Left ventricle myocardium inferior (tissue), 1 donor: Measurements from ENCODE around the gene TPSAB1. TPM values are rescaled to one million over a fixed set of nuclear protein-coding genes. Genes with fewer than 3 reads are reported as not detected.
"Not testable (repeated sequence)": the region's sequence is repeated elsewhere in the genome, so short reads cannot be mapped to it uniquely, and the experiment has no call there.

ENCODE experiments used
- DNase-seq: peaks from one replicate; pipeline ENCODE4 v3.0.0-alpha.2; 2020
- H3K27ac ChIP-seq: fragments of 200-600 bp; replicated peaks from 2 replicates; pipeline ENCODE4 v1.8.0; 2021
- H3K27me3 ChIP-seq: fragments of 200-600 bp; 2 replicates; pipeline ENCODE4 v1.8.0; 2021; ENCODE audit warnings: low read depth
- H3K36me3 ChIP-seq: fragments of 200-600 bp; 2 replicates; pipeline ENCODE4 v1.8.0; 2021
- H3K4me1 ChIP-seq: fragments of 200-600 bp; 2 replicates; pipeline ENCODE4 v1.8.0; 2021
- H3K4me3 ChIP-seq: fragments of 200-600 bp; 2 replicates; pipeline ENCODE4 v1.8.0; 2021; ENCODE audit warnings: mild to moderate bottlenecking, moderate library complexity
- H3K9me3 ChIP-seq: fragments of 200-600 bp; replicated peaks from 2 replicates; pipeline ENCODE4 v1.8.0; 2021
- intact Hi-C: fragments of 100-400 bp; cut with micrococcal nuclease; formaldehyde crosslinking; loops from one replicate; pipeline ENCODE4 v1.11.0; 2022
- total RNA-seq: library from RNA; stranded (reverse); fragmentation: NEBNext Ultra II Directional; extraction: Animal tissue kit (Norgen Biotek cat#: 25700); gene quantifications from one replicate; pipeline ENCODE4 v1.2.1, GENCODE V29; 2021
- TF ChIP-seq, protein P1 (sequence below): fragments of 200-600 bp; IDR thresholded peaks from 2 replicates; pipeline ENCODE4 v1.8.0; 2021; ENCODE audit warnings: antibody characterized with exemption, mild to moderate bottlenecking, borderline replicate concordance
- donor health status: DM: no; HTN: yes; CAD: no; lungs with severe emphysema.

TPSAB1 gene
- total RNA-seq, 1 donor from 2014 or later = 3.6 TPM

DNA sequence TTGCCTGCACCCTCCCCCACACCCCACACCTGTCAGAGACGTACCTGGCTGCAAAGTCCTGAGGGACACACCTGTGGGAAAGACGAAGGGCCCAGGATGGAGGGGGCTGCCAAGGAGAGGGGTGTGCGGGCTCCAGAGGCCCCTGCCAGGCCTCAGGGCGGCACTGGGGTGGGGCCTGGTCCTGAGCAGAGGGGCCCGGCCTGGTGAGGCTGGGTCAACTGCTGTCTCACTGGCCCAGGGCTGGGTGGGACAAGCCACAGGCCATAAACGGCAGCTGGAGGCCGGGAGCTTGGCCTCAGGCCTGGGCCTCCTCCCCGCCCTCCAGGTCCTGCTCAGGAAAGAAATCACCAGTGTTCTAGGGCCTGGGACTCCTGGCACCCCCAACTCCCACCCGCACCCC is 15.9 kb upstream of the TPSAB1 start:
- Histone ChIP-seq H3K36me3 (no peaks in the 10 kb centered on the region), H3K27me3 (peaks cover 5% of the 10 kb centered on the region), H3K9me3 (no peaks in the 10 kb centered on the region), H3K4me3 (no peak overlapping the region), H3K27ac (no peak overlapping the region), H3K4me1 (no peaks in the 10 kb centered on the region)
- TF ChIP-seq, protein P1, sequence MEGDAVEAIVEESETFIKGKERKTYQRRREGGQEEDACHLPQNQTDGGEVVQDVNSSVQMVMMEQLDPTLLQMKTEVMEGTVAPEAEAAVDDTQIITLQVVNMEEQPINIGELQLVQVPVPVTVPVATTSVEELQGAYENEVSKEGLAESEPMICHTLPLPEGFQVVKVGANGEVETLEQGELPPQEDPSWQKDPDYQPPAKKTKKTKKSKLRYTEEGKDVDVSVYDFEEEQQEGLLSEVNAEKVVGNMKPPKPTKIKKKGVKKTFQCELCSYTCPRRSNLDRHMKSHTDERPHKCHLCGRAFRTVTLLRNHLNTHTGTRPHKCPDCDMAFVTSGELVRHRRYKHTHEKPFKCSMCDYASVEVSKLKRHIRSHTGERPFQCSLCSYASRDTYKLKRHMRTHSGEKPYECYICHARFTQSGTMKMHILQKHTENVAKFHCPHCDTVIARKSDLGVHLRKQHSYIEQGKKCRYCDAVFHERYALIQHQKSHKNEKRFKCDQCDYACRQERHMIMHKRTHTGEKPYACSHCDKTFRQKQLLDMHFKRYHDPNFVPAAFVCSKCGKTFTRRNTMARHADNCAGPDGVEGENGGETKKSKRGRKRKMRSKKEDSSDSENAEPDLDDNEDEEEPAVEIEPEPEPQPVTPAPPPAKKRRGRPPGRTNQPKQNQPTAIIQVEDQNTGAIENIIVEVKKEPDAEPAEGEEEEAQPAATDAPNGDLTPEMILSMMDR = no peak
- DNase-seq = no peak
- intact Hi-C loops = no loop called here

- intact Hi-C loops = no loop called here
- no peak for DNase-seq
- H3K27ac ChIP-seq = no peak within 1 kb of the TSS
Observed at GRCh38 chr16:1225051-1225451, 15.5 kb upstream of the TPSAB1 start, which contains the start of gene TPSG1. Gene TPSG1, minus strand, starts transcription at chr16:1225268. Its CDS starts 16 bp downstream, at chr16:1225252.

DNA sequence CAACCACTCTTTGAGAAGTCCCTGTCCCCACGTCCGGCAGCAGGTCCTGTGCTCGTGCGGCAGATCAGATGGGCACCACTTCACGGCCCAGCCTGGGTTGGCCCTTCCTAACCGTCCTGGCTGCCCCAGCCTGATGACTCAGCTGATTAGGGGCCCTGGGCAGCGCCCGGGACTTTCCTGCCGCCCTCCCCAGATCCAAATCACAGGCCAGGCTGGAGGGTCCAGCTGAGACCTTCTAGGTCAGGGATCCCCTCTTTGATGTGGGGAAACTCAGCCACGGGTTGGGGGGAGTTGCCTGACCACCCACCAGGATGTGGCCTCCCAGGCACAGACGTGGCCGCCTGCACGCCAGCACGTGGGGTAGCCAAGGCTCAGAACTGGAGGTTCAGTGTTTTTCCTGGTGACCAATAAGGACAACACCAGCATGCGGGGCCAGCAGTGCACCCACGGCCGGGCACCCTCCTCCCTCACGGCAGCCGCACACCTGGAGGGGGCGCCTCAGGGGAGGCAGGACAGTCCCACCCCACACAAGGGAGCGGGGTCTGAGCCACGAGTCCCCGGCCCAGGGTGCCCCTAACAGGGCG is 14.7 kb upstream of the TPSAB1 start:
- H3K27me3 ChIP-seq, H3K27ac ChIP-seq, intact Hi-C loops, H3K4me1 ChIP-seq, DNase-seq, H3K4me3 ChIP-seq, H3K36me3 ChIP-seq, H3K9me3 ChIP-seq: not testable (repeated sequence)

More at GRCh38 chr16:1225051-1225451, 15.5 kb upstream of the TPSAB1 start, which contains the start of gene TPSG1:
- no peaks in the 10 kb centered on the region for H3K9me3 ChIP-seq
- no peak within 1 kb of the TSS for H3K4me3 ChIP-seq
- no peaks in the 10 kb centered on the region for H3K36me3 ChIP-seq
- peaks cover 5% of the 10 kb centered on the region for H3K27me3 ChIP-seq
- TF ChIP-seq, protein P1 = no peak
- no peaks in the 10 kb centered on the region for H3K4me1 ChIP-seq

DNA sequence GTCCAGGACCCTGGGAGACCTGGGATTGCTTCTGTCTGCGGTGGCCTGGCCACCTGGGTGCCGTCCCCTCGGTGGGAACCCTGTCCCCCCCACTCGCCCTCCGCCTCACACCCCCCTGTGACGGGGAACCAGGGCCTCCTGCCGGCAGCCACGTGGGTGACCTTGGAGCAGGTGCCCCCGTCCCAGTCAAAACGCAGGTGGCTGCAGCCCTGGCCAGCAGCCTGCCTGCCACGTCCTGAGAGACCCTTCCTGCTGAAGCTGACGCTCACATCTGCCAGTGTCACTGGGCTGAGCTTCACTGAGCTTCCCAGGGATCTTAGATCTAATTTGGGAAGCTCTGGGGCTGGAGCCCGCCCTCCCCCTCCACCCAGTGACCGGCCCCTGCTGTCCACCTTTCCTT is 13.8 kb upstream of the TPSAB1 start:
- H3K4me1 ChIP-seq, DNase-seq, H3K9me3 ChIP-seq, H3K27ac ChIP-seq, H3K36me3 ChIP-seq, H3K27me3 ChIP-seq, intact Hi-C loops, H3K4me3 ChIP-seq: not testable (repeated sequence)

- H3K27me3 ChIP-seq, H3K4me3 ChIP-seq, H3K36me3 ChIP-seq, intact Hi-C loops, DNase-seq, H3K27ac ChIP-seq, H3K9me3 ChIP-seq, H3K4me1 ChIP-seq: not testable (repeated sequence)
Observed at GRCh38 chr16:1228227-1228626, 12.3 kb upstream of the TPSAB1 start.

- H3K27ac ChIP-seq, H3K9me3 ChIP-seq, H3K4me3 ChIP-seq, intact Hi-C loops, DNase-seq, H3K4me1 ChIP-seq, H3K27me3 ChIP-seq, H3K36me3 ChIP-seq: not testable (repeated sequence)
Observed at GRCh38 chr16:1229476-1229875, 11.0 kb upstream of the TPSAB1 start.

GRCh38 chr16:1230084-1230470 is 10.4 kb upstream of the TPSAB1 start, which contains the start of gene TPSB2:
Gene TPSB2, minus strand, starts transcription at chr16:1230184. Its CDS starts 233 bp downstream, at chr16:1229951.
- H3K36me3 ChIP-seq, H3K27ac ChIP-seq, DNase-seq, H3K27me3 ChIP-seq, H3K4me3 ChIP-seq, intact Hi-C loops, H3K9me3 ChIP-seq, H3K4me1 ChIP-seq: not testable (repeated sequence)

GRCh38 chr16:1230471-1231212 is 9.9 kb upstream of the TPSAB1 start:
- H3K9me3 ChIP-seq, H3K4me1 ChIP-seq, intact Hi-C loops, H3K36me3 ChIP-seq, DNase-seq, H3K4me3 ChIP-seq, H3K27me3 ChIP-seq, H3K27ac ChIP-seq: not testable (repeated sequence)

DNA sequence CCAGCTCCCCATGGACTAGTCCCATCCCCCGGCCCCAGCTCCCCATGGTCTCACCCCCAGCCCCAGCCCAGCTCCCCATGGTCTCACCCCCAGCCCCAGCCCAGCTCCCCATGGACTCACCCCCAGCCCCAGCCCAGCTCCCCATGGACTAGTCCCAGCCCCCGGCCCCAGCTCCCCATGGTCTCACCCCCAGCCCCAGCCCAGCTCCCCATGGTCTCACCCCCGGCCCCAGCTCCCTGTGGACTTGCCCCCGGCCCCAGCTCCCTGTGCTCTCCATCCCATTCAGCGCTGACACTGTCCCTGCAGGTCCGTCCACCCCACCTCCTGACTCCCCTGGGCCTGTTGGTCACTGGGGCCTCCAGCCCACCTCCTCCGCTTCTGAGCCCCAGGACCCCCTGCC is 9.2 kb upstream of the TPSAB1 start:
- H3K9me3 ChIP-seq, intact Hi-C loops, H3K4me3 ChIP-seq, H3K4me1 ChIP-seq, DNase-seq, H3K27ac ChIP-seq, H3K36me3 ChIP-seq, H3K27me3 ChIP-seq: not testable (repeated sequence)

DNA sequence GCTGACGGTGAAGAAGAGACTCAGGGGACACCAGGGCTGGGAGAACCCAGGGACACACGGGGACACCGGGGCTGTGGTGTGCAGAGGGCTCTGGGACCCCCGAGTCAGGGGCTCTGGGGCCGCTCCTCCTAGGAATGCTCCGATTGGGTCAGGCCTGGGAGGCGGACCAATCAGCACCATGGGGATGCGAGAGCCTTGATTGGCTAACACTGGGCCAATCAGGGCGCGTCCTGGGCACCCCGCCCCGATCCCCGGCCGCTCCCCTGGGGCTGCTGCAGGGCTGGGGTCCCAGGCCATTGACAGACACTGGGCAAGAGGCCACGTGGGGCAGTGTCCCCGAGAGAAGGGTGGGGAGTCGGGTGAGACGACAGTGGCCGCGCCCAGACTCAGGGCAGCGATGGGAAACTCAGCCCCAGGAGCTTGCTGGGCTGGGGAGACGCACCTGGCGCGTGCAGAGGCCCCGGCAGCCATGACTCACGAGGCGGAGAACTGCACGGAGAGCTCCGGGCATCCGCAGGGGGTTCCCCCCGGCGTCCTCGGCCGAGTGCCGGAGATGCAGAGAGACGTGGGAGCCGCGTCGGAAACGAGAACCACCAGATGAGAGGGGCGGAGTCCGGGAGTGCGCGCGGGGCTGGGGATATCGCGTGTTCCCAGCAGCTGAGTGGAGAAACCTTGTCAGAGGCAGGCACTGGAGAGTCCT is 8.3 kb upstream of the TPSAB1 start:
- DNase-seq, H3K36me3 ChIP-seq, H3K4me1 ChIP-seq, intact Hi-C loops, H3K9me3 ChIP-seq, H3K4me3 ChIP-seq, H3K27me3 ChIP-seq, H3K27ac ChIP-seq: not testable (repeated sequence)

DNA sequence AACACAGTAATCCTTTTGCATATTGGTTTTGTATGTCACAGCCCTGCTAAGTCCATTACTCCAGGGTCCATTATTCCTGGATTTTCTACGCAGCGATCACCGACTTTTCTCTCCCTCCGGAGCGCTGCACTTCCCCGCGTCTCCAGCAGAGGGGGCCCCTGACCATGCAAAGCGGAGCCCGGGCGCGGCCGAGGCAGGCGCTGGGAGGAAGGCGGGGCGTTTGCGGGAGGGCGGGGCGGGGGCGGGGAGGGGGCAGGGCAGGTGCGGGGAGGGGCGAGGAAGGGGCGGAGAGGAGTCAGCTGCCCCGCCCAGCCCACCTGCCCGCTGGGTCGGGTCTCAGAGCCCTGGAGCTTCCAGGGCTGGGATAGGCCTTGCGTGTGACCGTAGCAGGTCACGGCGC is 3.8 kb upstream of the TPSAB1 start:
- DNase-seq, H3K36me3 ChIP-seq, H3K4me3 ChIP-seq, intact Hi-C loops, H3K4me1 ChIP-seq, H3K9me3 ChIP-seq, H3K27ac ChIP-seq, H3K27me3 ChIP-seq: not testable (repeated sequence)
